ENCODE measurements around the gene LYSMD3.

DNA sequence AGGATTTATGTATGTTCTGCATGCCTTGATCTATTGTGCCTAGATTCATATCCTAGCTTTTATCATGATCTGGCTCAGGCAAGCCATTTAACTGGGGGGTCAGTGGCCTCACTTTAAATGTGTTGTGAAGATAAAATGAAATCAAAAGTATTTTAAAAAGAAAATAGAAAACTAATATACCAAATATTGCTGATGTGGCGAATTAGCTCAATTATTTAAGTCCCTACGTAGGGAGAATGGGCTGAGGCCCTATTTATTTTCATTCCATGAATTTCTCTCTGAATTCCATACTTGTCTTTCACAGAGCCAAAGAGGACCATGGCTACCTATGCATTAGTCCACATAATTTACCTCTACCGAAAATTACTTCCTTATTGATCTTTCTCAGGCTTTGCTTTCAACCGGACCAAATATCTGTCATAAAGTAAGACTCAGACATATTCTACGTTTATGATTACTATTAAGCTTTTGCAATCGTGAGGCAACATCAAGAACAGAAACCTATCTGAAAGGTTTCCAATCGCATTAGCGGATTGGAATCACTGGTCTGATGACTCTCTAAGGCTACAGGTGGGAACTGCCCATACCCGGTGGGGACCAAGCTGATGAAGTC lies 56.5 kb downstream of the LYSMD3 start:
- TF ChIP-seq POLR2AphosphoS5 (IDR thresholded peaks at IDR 0.05; ENCODE audit: low read depth, low read length) (no peak), TAF1 (IDR thresholded peaks at IDR 0.05; ENCODE audit: low read depth, low read length) (no peak)

All from GM12891 (cell line).